Peyer's patch (tissue), 4 donors: Measurements from ENCODE around the gene HAPLN1. TPM values are rescaled to one million over a fixed set of nuclear protein-coding genes. Genes with fewer than 3 reads are reported as not detected.

Experiments used
- DNase-seq, 3 donors: peaks; one replicate each; pipeline ENCODE4 v3.0.0-alpha.2; 2017 to 2019
- H3K27ac ChIP-seq, 4 donors: fragments of 200-600 bp; sonication (generic); one replicate each; pipeline ENCODE4 v1.5.1; 2016 to 2019
- H3K27me3 ChIP-seq, 2 donors: fragments of 200-600 bp; sonication (generic); one replicate each; pipeline ENCODE4 v1.5.1; 2019
- H3K36me3 ChIP-seq, 3 donors: fragments of 200-600 bp; sonication (generic); one replicate each; pipeline ENCODE4 v1.5.1; 2016 to 2019
- H3K4me1 ChIP-seq, 4 donors: fragments of 200-600 bp; sonication (generic); one replicate each; pipeline ENCODE4 v1.5.1; 2016 to 2019
- H3K4me3 ChIP-seq, 4 donors: fragments of 200-600 bp; sonication (generic); 1 replicate in 3 of 4; 2 replicates in 1 of 4; pipeline ENCODE4 v1.5.1; 2016 to 2019; ENCODE audit warnings: mild to moderate bottlenecking in 1 of 4
- H3K9me3 ChIP-seq, 4 donors: fragments of 200-600 bp; sonication (generic); one replicate each; pipeline ENCODE4 v1.5.1; 2016 to 2019; ENCODE audit warnings: mild to moderate bottlenecking in 1 of 4
- POLR2A ChIP-seq, 2 donors: fragments of 450-650 bp; IDR thresholded peaks; one replicate each; pipeline ENCODE4 v1.5.1; 2017; ENCODE audit warnings: antibody characterized with exemption in 2 of 2, mild to moderate bottlenecking in 2 of 2, moderate library complexity in 2 of 2
- total RNA-seq, 4 donors: library from RNA; depleted of rRNA; stranded (reverse); fragments of >200 nt; gene quantifications; one replicate each; pipeline ENCODE4 v1.1.0, GENCODE V29; 2016
- TF ChIP-seq, protein P1 (sequence below), 6 experiments: fragments of 450-650 bp in 4 of 6; fragments of 200-600 bp in 2 of 6; sonication (generic) in 1 of 6; IDR thresholded peaks; one replicate each; pipeline ENCODE4 v1.5.1; 2017 to 2019; ENCODE audit warnings: antibody characterized with exemption in 6 of 6, mild to moderate bottlenecking in 3 of 6, moderate library complexity in 1 of 6

The HAPLN1 gene
- total RNA-seq = 1 to 10 TPM in 1 of 4 donors, under 1 TPM in 2, not detected in 1; 0.13 to 1.7 (median 0.70) TPM

DNA sequence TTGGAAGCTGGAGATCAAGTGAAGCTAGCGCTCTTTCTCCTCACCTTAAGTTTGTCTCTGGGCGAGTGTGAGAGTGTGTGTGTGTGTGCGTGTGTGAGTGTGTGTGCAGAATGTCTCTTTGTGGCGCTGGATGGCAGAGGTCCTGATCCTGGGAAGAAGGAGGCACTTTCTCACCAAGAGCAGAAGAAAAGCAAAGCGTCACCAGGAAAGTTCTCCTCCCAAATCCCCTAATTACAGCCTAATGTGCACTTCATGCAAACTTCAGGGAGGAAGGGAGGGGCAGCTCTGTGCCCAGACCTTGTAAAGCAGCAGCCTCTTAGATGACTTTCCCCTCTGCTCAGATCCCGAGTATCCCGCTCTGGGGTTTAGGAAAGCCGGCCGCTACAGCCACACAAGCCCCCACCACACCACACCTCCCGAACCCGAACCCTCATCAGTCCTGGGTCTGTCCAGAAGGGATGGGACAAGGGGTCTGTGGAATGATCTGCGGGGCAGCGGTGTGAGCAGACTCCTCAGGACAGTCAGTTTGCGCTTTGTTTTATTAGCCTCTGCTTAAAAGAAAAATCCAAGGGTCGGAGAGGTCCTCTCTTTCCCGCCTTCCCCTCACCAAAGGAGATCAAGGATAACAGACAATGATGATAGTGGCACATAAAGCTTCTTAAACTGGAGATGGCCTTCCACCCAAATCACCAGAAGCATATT, at the start of gene HAPLN1:
Gene HAPLN1 (minus strand): TSS at position 20 of the 702 bp plus-strand sequence. CDS start 47,332 bp downstream, outside the sequence.
- no peak for DNase-seq
- peak within 1 kb of the TSS in 1 of 4 donors; percentile 36 for H3K27ac ChIP-seq
- H3K4me3 ChIP-seq = peak within 1 kb of the TSS in 2 of 4 donors; percentile 33 to 57
- no peaks in the 10 kb centered on the region for H3K36me3 ChIP-seq
- H3K4me1 ChIP-seq = peaks cover 0 to 11% (median 4%) of the 10 kb centered on the region in 4 donors
- no peaks in the 10 kb centered on the region for H3K27me3 ChIP-seq
- no peaks in the 10 kb centered on the region for H3K9me3 ChIP-seq
- no peak for TF ChIP-seq POLR2A (IDR thresholded peaks at IDR 0.05)
- TF ChIP-seq, protein P1, sequence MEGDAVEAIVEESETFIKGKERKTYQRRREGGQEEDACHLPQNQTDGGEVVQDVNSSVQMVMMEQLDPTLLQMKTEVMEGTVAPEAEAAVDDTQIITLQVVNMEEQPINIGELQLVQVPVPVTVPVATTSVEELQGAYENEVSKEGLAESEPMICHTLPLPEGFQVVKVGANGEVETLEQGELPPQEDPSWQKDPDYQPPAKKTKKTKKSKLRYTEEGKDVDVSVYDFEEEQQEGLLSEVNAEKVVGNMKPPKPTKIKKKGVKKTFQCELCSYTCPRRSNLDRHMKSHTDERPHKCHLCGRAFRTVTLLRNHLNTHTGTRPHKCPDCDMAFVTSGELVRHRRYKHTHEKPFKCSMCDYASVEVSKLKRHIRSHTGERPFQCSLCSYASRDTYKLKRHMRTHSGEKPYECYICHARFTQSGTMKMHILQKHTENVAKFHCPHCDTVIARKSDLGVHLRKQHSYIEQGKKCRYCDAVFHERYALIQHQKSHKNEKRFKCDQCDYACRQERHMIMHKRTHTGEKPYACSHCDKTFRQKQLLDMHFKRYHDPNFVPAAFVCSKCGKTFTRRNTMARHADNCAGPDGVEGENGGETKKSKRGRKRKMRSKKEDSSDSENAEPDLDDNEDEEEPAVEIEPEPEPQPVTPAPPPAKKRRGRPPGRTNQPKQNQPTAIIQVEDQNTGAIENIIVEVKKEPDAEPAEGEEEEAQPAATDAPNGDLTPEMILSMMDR (IDR thresholded peaks at IDR 0.05) = no peak

- Histone ChIP-seq H3K27ac (no peak overlapping the region), H3K4me1 (no peaks in the 10 kb centered on the region), H3K9me3 (no peaks in the 10 kb centered on the region), H3K4me3 (no peak overlapping the region), H3K36me3 (no peaks in the 10 kb centered on the region), H3K27me3 (no peaks in the 10 kb centered on the region)
- no peak for DNase-seq
- no peak for TF ChIP-seq POLR2A (IDR thresholded peaks at IDR 0.05)
- TF ChIP-seq, protein P1 (IDR thresholded peaks at IDR 0.05) = no peak
Measured at GRCh38 chr5:83767409-83767992, 46.8 kb upstream of the HAPLN1 start.

- H3K36me3 ChIP-seq = no peaks in the 10 kb centered on the region
- no peak for DNase-seq
- H3K4me1 ChIP-seq = no peaks in the 10 kb centered on the region
- no peaks in the 10 kb centered on the region for H3K9me3 ChIP-seq
- no peak overlapping the region for H3K27ac ChIP-seq
- H3K4me3 ChIP-seq = no peak overlapping the region
- no peaks in the 10 kb centered on the region for H3K27me3 ChIP-seq
- no peak for TF ChIP-seq POLR2A (IDR thresholded peaks at IDR 0.05)
- TF ChIP-seq, protein P1 (IDR thresholded peaks at IDR 0.05) = no peak
Measured at GRCh38 chr5:83764101-83764500, 43.4 kb upstream of the HAPLN1 start.

DNA sequence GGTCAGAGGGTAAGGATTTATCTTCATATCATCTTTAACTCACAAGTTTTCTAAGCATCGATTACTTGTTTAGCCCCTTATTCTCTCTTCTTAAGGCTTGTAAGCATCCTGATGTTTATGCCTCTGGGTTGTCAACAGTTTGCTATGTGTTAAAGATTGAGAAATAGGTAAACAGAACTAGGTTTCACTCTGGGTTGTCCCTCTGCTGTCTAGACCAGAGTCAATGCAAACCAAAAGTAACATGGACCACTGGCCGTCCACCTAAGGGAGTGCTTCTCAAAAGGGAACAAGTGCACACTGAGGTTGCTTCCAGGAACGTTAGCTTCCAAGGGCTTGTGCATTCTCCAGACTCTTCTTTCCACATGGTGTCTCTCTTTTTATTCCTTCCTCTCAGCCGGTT, 39.9 kb upstream of the HAPLN1 start:
- Histone ChIP-seq H3K9me3 (no peaks in the 10 kb centered on the region), H3K27me3 (no peaks in the 10 kb centered on the region), H3K4me3 (no peak overlapping the region), H3K27ac (no peak overlapping the region), H3K4me1 (no peaks in the 10 kb centered on the region), H3K36me3 (no peaks in the 10 kb centered on the region)
- DNase-seq = no peak
- TF ChIP-seq POLR2A (IDR thresholded peaks at IDR 0.05) = no peak
- TF ChIP-seq, protein P1 (IDR thresholded peaks at IDR 0.05) = no peak

DNA sequence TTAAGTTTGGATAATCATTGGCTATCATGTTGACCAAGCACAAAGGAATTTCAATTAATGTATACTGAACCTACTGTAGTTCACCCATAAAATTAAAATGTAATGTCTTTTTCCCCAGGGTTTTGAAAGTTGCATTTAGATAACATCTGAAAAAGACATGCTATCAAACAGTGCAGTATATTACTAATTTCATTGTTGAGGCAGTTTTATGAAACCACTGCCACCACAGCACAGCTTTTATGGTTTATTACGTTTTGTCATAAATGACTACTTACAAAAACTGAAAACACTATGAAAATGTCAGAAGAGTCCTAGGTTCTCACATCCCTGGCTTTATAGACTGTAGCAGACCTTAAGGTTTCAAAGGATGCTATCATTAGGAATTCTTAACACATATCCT, 32.0 kb upstream of the HAPLN1 start:
- Histone ChIP-seq H3K36me3 (no peaks in the 10 kb centered on the region), H3K4me3 (no peak overlapping the region), H3K27ac (no peak overlapping the region), H3K4me1 (no peaks in the 10 kb centered on the region), H3K9me3 (no peaks in the 10 kb centered on the region), H3K27me3 (no peaks in the 10 kb centered on the region)
- TF ChIP-seq, protein P1 (IDR thresholded peaks at IDR 0.05) = no peak
- TF ChIP-seq POLR2A (IDR thresholded peaks at IDR 0.05) = no peak
- DNase-seq = no peak
